Spleen (tissue), 7 donors: ENCODE data around the gene RPS6KA2.

Source experiments
- POLR2A ChIP-seq, 3 donors: fragments of 450-650 bp; IDR thresholded peaks; one replicate each; pipeline ENCODE4 v1.5.1; 2017; ENCODE audit warnings: antibody characterized with exemption in 3 of 3, mild to moderate bottlenecking in 1 of 3
- POLR2AphosphoS5 ChIP-seq, 3 donors: sonication (generic); formaldehyde crosslinking; IDR thresholded peaks; one replicate each; pipeline ENCODE4 v1.5.1; 2017; ENCODE audit warnings: antibody characterized with exemption in 3 of 3
- TF ChIP-seq, protein P1 (sequence below), 11 experiments: fragments of 200-600 bp in 7 of 11; fragments of 450-650 bp in 4 of 11; sonication (generic) in 4 of 11; IDR thresholded peaks in 8 of 11; conservative IDR thresholded peaks in 3 of 11; 1 replicate in 7 of 11; 2 replicates in 4 of 11; pipeline versions ENCODE4 v1.4.0 to v1.8.0; 2016 to 2021; ENCODE audit warnings: antibody characterized with exemption in 11 of 11, inconsistent platforms in 4 of 11, mild to moderate bottlenecking in 1 of 11
- donor health status: DM: no; HTN: no; CAD: no; lungs with moderate emphysema.
- donor health status: DM: no; HTN: no; CAD: no.
- donor health status: DM: no; HTN: no; CAD: no.

GRCh38 chr6:166558156-166559005 is 68.7 kb downstream of the RPS6KA2 start:
- TF ChIP-seq POLR2A (IDR thresholded peaks at IDR 0.05), result no peak
- no peak for TF ChIP-seq POLR2AphosphoS5 (IDR thresholded peaks at IDR 0.05)
- TF ChIP-seq, protein P1, sequence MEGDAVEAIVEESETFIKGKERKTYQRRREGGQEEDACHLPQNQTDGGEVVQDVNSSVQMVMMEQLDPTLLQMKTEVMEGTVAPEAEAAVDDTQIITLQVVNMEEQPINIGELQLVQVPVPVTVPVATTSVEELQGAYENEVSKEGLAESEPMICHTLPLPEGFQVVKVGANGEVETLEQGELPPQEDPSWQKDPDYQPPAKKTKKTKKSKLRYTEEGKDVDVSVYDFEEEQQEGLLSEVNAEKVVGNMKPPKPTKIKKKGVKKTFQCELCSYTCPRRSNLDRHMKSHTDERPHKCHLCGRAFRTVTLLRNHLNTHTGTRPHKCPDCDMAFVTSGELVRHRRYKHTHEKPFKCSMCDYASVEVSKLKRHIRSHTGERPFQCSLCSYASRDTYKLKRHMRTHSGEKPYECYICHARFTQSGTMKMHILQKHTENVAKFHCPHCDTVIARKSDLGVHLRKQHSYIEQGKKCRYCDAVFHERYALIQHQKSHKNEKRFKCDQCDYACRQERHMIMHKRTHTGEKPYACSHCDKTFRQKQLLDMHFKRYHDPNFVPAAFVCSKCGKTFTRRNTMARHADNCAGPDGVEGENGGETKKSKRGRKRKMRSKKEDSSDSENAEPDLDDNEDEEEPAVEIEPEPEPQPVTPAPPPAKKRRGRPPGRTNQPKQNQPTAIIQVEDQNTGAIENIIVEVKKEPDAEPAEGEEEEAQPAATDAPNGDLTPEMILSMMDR (IDR thresholded peaks at IDR 0.05 in 8 of 11, conservative IDR thresholded peaks at IDR 0.05 in 3 of 11), result no peak
